MM.1S (cell line): Measurements from ENCODE around the gene PLCB1.

Experiments used
- DNase-seq: peaks from one replicate; pipeline ENCODE4 v3.0.0-alpha.2; 2015
- H2AFZ ChIP-seq: fragments of 300-600 bp; sonication (generic); 2 replicates; pipeline ENCODE4 v1.6.0; 2016; ENCODE audit warnings: antibody characterized with exemption, low read length
- H3F3A ChIP-seq: fragments of 300-600 bp; sonication (generic); 2 replicates; pipeline ENCODE4 v1.6.1; 2016; ENCODE audit warnings: mild to moderate bottlenecking, antibody characterized with exemption, low read length, moderate library complexity, mixed read lengths; ENCODE audit not compliant: insufficient read depth
- H3K27ac ChIP-seq: fragments of 300-600 bp; sonication (generic); 2 replicates; pipeline ENCODE4 v1.5.1; 2016; ENCODE audit warnings: mild to moderate bottlenecking, low read length
- H3K27me3 ChIP-seq: fragments of 300-600 bp; sonication (generic); replicated peaks from 2 replicates; pipeline ENCODE4 v1.6.0; 2016; ENCODE audit warnings: low read length; ENCODE audit not compliant: insufficient read depth
- H3K36me3 ChIP-seq: fragments of 300-600 bp; sonication (generic); replicated peaks from 2 replicates; pipeline ENCODE4 v1.6.1; 2016; ENCODE audit warnings: mild to moderate bottlenecking, low read length, mixed read lengths; ENCODE audit not compliant: insufficient read depth
- H3K4me1 ChIP-seq: fragments of 300-600 bp; sonication (generic); 2 replicates; pipeline ENCODE4 v1.6.1; 2016; ENCODE audit warnings: low read length, mixed read lengths
- H3K4me2 ChIP-seq: fragments of 300-600 bp; sonication (generic); 2 replicates; pipeline ENCODE4 v1.6.0; 2016; ENCODE audit warnings: low read depth, low read length
- H3K4me3 ChIP-seq: fragments of 300-600 bp; sonication (generic); 2 replicates; pipeline ENCODE4 v1.5.1; 2016; ENCODE audit warnings: low read length, mixed read lengths
- H3K79me2 ChIP-seq: fragments of 300-600 bp; sonication (generic); 2 replicates; pipeline ENCODE4 v1.6.1; 2016; ENCODE audit warnings: mixed run types, low read length, mixed read lengths
- H3K9ac ChIP-seq: fragments of 300-600 bp; sonication (generic); 2 replicates; pipeline ENCODE4 v1.6.1; 2016; ENCODE audit warnings: low read length, mixed read lengths
- H3K9me2 ChIP-seq: fragments of 300-600 bp; sonication (generic); replicated peaks from 2 replicates; pipeline ENCODE4 v1.6.1; 2016; ENCODE audit warnings: mild to moderate bottlenecking, low read length, mixed read lengths; ENCODE audit not compliant: insufficient read depth
- H3K9me3 ChIP-seq: fragments of 300-600 bp; sonication (generic); replicated peaks from 2 replicates; pipeline ENCODE4 v1.6.1; 2016; ENCODE audit warnings: mild to moderate bottlenecking, low read length, mixed read lengths; ENCODE audit not compliant: insufficient read depth
- H4K20me1 ChIP-seq: fragments of 300-600 bp; sonication (generic); 2 replicates; pipeline ENCODE4 v1.6.1; 2016; ENCODE audit warnings: mild to moderate bottlenecking, low read length, moderate library complexity, mixed read lengths; ENCODE audit not compliant: insufficient read depth
- EZH2 ChIP-seq: fragments of 300-600 bp; sonication (generic); optimal IDR thresholded peaks from 2 replicates; pipeline ENCODE3; 2017; ENCODE audit warnings: low read depth, mild to moderate bottlenecking, antibody characterized with exemption, low read length, mixed read lengths
- EZH2phosphoT487 ChIP-seq: fragments of 300-600 bp; sonication (generic); IDR thresholded peaks from 2 replicates; pipeline ENCODE4 v1.6.1; 2018; ENCODE audit warnings: antibody characterized with exemption, low read length
- TF ChIP-seq, protein P1 (sequence below): fragments of 300-600 bp; sonication (generic); IDR thresholded peaks from 2 replicates; pipeline ENCODE4 v1.5.1; 2016; ENCODE audit warnings: antibody characterized with exemption, low read length, mixed read lengths

The PLCB1 gene

DNA sequence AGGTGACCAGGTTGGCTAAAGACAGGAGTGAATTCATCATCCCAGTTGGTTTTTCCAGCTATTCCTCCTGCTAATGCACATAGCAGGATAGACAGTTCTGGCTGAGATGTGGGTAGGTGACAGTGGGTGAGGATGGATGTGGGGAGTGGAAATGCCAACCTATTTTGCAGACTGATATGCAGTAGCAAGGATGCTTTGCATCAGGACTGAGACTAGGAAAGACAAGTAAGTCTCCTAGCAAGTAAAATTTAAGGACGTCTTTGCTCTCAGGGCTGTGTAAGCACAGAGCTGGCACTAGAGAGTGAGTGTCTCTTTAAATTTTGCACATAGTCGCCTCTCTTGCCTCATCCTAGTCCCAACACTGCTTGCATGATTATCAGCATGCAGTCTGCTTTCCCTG, 568.7 kb downstream of the PLCB1 start:
- H4K20me1 ChIP-seq = no peaks in the 10 kb centered on the region
- H3K4me2 ChIP-seq = no peak overlapping the region
- no peaks in the 10 kb centered on the region for H3K36me3 ChIP-seq
- no peak overlapping the region for H2AFZ ChIP-seq
- TF ChIP-seq EZH2phosphoT487 = no peak
- TF ChIP-seq, protein P1, sequence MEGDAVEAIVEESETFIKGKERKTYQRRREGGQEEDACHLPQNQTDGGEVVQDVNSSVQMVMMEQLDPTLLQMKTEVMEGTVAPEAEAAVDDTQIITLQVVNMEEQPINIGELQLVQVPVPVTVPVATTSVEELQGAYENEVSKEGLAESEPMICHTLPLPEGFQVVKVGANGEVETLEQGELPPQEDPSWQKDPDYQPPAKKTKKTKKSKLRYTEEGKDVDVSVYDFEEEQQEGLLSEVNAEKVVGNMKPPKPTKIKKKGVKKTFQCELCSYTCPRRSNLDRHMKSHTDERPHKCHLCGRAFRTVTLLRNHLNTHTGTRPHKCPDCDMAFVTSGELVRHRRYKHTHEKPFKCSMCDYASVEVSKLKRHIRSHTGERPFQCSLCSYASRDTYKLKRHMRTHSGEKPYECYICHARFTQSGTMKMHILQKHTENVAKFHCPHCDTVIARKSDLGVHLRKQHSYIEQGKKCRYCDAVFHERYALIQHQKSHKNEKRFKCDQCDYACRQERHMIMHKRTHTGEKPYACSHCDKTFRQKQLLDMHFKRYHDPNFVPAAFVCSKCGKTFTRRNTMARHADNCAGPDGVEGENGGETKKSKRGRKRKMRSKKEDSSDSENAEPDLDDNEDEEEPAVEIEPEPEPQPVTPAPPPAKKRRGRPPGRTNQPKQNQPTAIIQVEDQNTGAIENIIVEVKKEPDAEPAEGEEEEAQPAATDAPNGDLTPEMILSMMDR = no peak
- no peak for DNase-seq
- no peaks in the 10 kb centered on the region for H3K9me3 ChIP-seq
- no peak overlapping the region for H3K9ac ChIP-seq
- H3K9me2 ChIP-seq = no peaks in the 10 kb centered on the region
- H3F3A ChIP-seq = no peaks in the 10 kb centered on the region
- no peaks in the 10 kb centered on the region for H3K27me3 ChIP-seq
- no peaks in the 10 kb centered on the region for H3K4me1 ChIP-seq
- no peak overlapping the region for H3K4me3 ChIP-seq
- no peaks in the 10 kb centered on the region for H3K79me2 ChIP-seq
- no peak overlapping the region for H3K27ac ChIP-seq

DNA sequence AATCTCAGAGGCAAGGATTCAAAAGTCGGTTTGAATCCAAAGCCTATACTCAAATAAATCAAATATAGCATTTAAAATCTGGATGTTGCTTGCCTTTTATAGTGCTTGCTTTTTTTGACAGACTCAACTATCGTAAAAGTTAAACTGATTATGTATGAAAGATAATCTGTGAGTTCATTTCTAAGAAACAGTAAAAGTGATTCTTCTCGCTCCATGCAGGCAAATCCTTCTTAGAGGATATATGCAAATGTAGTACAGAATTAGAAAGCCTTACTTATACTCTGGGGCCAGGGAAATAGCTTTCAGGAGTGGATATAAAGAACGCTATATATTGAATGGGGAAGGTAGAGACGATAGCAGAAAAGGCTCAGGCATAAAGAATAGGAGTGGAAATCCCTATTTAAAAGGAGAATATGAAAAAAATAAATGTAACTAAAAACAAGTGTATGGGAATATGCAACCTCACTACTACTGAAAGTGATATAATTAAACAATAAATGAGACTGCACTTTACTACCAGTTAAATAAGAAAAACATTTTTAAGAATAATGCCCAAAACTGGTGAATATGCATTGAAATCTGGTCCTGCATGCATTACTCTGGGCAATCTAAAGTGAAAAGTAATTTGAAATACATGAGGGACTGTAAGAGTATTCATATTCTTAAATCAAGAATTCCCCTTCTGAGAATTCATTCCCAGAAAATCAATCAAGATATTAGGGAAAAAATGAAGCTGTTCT, 575.1 kb downstream of the PLCB1 start:
- H3K36me3 ChIP-seq = no peaks in the 10 kb centered on the region
- H3K4me3 ChIP-seq = no peak overlapping the region
- TF ChIP-seq EZH2 = no peak
- TF ChIP-seq EZH2phosphoT487 = no peak
- TF ChIP-seq, protein P1 = no peak
- H3K9me3 ChIP-seq = no peaks in the 10 kb centered on the region
- no peaks in the 10 kb centered on the region for H3K27me3 ChIP-seq
- DNase-seq = no peak
- no peak overlapping the region for H3K9ac ChIP-seq
- no peak overlapping the region for H2AFZ ChIP-seq
- no peak overlapping the region for H3K27ac ChIP-seq
- no peaks in the 10 kb centered on the region for H3K9me2 ChIP-seq
- H3F3A ChIP-seq = no peaks in the 10 kb centered on the region
- H4K20me1 ChIP-seq = no peaks in the 10 kb centered on the region
- no peaks in the 10 kb centered on the region for H3K79me2 ChIP-seq
- no peak overlapping the region for H3K4me2 ChIP-seq
- H3K4me1 ChIP-seq = no peaks in the 10 kb centered on the region

DNA sequence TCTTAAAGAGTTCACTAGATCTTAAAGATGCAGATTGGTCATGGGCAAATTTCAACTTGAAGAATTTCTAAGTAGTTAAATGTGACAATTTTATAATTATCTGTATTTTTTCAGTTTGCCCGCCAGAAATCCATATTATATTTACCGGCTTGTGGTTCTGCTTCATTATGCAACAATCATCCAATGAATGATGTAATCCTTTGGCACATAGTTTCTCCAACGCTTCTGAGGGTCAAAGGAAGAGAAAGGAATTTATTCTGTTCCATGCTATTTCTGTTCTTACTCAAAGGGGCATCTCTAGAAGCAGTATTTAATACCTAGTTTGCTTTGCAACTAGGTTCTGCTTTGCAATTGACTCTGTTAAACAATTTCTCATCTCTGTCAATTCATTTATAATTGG, 577.6 kb downstream of the PLCB1 start:
- H2AFZ ChIP-seq = no peak overlapping the region
- H3K4me3 ChIP-seq = no peak overlapping the region
- no peak overlapping the region for H3K9ac ChIP-seq
- H3K79me2 ChIP-seq = no peaks in the 10 kb centered on the region
- H3K9me3 ChIP-seq = no peaks in the 10 kb centered on the region
- no peak for DNase-seq
- no peaks in the 10 kb centered on the region for H3K27me3 ChIP-seq
- H3K9me2 ChIP-seq = no peaks in the 10 kb centered on the region
- H3K4me1 ChIP-seq = no peaks in the 10 kb centered on the region
- TF ChIP-seq EZH2phosphoT487 (no peak), EZH2 (no peak)
- TF ChIP-seq, protein P1 = no peak
- no peaks in the 10 kb centered on the region for H3K36me3 ChIP-seq
- H3F3A ChIP-seq = no peaks in the 10 kb centered on the region
- H4K20me1 ChIP-seq = no peaks in the 10 kb centered on the region
- H3K4me2 ChIP-seq = no peak overlapping the region
- H3K27ac ChIP-seq = no peak overlapping the region
